ENCODE data around the gene SPINT1. TPM values are rescaled to one million over a fixed set of nuclear protein-coding genes. Genes with fewer than 3 reads are reported as not detected.

Gene SPINT1, protein sequence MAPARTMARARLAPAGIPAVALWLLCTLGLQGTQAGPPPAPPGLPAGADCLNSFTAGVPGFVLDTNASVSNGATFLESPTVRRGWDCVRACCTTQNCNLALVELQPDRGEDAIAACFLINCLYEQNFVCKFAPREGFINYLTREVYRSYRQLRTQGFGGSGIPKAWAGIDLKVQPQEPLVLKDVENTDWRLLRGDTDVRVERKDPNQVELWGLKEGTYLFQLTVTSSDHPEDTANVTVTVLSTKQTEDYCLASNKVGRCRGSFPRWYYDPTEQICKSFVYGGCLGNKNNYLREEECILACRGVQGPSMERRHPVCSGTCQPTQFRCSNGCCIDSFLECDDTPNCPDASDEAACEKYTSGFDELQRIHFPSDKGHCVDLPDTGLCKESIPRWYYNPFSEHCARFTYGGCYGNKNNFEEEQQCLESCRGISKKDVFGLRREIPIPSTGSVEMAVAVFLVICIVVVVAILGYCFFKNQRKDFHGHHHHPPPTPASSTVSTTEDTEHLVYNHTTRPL
- total RNA-seq, result under 1 TPM; 0.19 to 0.54 (median 0.24) TPM
- polyA plus RNA-seq, result under 1 TPM; 0.03 to 0.19 (median 0.17) TPM
- long read RNA-seq, donor 1, result 0 reads
- long read RNA-seq, donor 2, result 0 reads

DNA sequence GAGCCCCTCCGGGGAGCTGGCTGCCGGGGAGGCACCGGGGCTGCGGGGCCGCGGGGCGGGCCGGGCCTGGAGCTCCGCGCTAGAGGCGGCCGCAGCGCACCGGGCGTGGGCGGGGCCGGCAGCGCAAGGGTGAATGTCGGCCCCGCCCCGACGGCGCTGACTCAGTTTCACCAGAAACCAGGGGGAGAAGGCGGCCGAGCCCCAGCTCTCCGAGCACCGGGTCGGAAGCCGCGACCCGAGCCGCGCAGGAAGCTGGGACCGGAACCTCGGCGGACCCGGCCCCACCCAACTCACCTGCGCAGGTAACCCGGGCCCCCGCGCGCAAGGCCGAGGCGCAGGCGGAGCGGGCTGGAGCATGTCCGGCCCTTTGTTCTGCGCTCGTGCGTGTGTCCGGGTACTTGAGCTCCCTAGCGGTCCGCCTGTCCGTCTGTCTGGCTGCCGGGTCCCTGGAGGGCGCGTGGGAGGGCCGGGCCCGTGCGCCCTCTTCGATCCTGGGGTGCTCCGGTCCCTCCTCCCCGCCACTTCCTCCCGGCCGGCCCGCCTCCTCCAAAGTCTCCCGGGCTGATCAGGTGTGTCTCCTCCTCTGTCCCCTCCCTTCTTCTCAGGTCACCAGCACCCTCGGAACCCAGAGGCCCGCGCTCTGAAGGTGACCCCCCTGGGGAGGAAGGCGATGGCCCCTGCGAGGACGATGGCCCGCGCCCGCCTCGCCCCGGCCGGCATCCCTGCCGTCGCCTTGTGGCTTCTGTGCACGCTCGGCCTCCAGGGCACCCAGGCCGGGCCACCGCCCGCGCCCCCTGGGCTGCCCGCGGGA, at the start of gene SPINT1:
Gene SPINT1 (plus strand): TSS at position 164 of the 811 bp plus-strand sequence. CDS start 507 bp downstream, at position 671.
- whole genome bisulfite sequencing, 3 donors, result 1% methylated on average over 55 to 89 of the region's 89 CpGs

GRCh38 chr15:40796041-40796440, 47.8 kb upstream of the SPINT1 start:
- 72 to 80% (median 76%) methylated on average over 2 of the region's 2 CpGs for WGBS, 3 donors
- ATAC-seq, result no peak
- intact Hi-C loops (cut with DNase I), result no loop called here
- H3K9me3 ChIP-seq, result no peaks in the 10 kb centered on the region
- no peak for DNase-seq
- peaks cover 14% of the 10 kb centered on the region for H3K4me1 ChIP-seq
- no peaks in the 10 kb centered on the region for H3K27me3 ChIP-seq (ENCODE audit: insufficient read depth in 3 of 3, low read length in 2 of 3)
- no peak overlapping the region for H3K4me3 ChIP-seq
- TF ChIP-seq, protein P1, sequence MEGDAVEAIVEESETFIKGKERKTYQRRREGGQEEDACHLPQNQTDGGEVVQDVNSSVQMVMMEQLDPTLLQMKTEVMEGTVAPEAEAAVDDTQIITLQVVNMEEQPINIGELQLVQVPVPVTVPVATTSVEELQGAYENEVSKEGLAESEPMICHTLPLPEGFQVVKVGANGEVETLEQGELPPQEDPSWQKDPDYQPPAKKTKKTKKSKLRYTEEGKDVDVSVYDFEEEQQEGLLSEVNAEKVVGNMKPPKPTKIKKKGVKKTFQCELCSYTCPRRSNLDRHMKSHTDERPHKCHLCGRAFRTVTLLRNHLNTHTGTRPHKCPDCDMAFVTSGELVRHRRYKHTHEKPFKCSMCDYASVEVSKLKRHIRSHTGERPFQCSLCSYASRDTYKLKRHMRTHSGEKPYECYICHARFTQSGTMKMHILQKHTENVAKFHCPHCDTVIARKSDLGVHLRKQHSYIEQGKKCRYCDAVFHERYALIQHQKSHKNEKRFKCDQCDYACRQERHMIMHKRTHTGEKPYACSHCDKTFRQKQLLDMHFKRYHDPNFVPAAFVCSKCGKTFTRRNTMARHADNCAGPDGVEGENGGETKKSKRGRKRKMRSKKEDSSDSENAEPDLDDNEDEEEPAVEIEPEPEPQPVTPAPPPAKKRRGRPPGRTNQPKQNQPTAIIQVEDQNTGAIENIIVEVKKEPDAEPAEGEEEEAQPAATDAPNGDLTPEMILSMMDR (IDR thresholded peaks at IDR 0.05), result no peak
- H3K36me3 ChIP-seq (ENCODE audit: insufficient read depth in 1 of 2, low read depth in 1 of 2), result peaks cover 2 to 11% of the 10 kb centered on the region in 2 donors
- H3K27ac ChIP-seq, result no peak overlapping the region

More for the DNA sequence above, at the start of gene SPINT1:
- no peak within 1 kb of the TSS for H3K27ac ChIP-seq
- peaks cover 8% of the 10 kb centered on the region for H3K4me1 ChIP-seq
- peak within 1 kb of the TSS; percentile 58 for H3K4me3 ChIP-seq
- TF ChIP-seq, protein P1 (IDR thresholded peaks at IDR 0.05), result no peak
- peaks cover 0 to 51% (median 22%) of the 10 kb centered on the region in 3 donors for H3K27me3 ChIP-seq (ENCODE audit: insufficient read depth in 3 of 3, low read length in 2 of 3)
- DNase-seq (no peak), ATAC-seq (peak in 3 of 4 donors; percentile 22 to 38 (median 38))
- H3K36me3 ChIP-seq (ENCODE audit: insufficient read depth in 1 of 2, low read depth in 1 of 2), result no peaks in the 10 kb centered on the region
- no peaks in the 10 kb centered on the region for H3K9me3 ChIP-seq
- intact Hi-C loops (cut with DNase I), result loop anchor here (10.0 kb wide), 1 partner anchor 59 kb away; no protein-coding TSS in a partner anchor

DNA sequence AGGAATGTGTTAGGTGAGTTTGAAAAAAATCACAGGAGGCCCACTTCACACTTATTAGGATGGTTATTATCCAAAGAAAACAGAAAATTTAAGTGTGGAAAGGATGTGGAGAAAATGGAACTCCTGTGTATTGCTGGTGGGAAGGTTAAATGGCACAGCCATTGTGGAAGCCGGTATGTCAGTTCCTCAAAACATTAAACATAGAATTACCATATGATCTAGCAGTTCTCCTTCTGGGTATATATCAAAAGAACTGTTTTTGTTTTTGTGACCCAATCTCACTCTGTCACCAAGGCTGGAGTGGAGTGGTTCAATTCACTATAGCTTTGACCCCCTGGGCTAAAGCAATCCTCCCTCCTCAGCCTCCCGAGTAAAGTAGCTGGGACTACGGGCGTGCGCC, 47.3 kb upstream of the SPINT1 start:
- peak in 1 of 2 donors; percentile 3 for DNase-seq
- Histone ChIP-seq H3K4me1 (peaks cover 14% of the 10 kb centered on the region), H3K27ac (peak overlapping the region; percentile 9), H3K4me3 (no peak overlapping the region), H3K27me3 (ENCODE audit: insufficient read depth in 3 of 3, low read length in 2 of 3) (no peaks in the 10 kb centered on the region), H3K36me3 (ENCODE audit: insufficient read depth in 1 of 2, low read depth in 1 of 2) (peaks cover 4 to 12% of the 10 kb centered on the region in 2 donors), H3K9me3 (no peaks in the 10 kb centered on the region)
- intact Hi-C loops (cut with DNase I), result no loop called here
- TF ChIP-seq, protein P1 (IDR thresholded peaks at IDR 0.05), result no peak
- 93 to 96% (median 96%) methylated on average over 5 of the region's 5 CpGs for WGBS, 3 donors
- ATAC-seq, result no peak

GRCh38 chr15:40799523-40799922, 44.3 kb upstream of the SPINT1 start:
- 77 to 83% (median 83%) methylated on average over 3 of the region's 3 CpGs for WGBS, 3 donors
- TF ChIP-seq, protein P1 (IDR thresholded peaks at IDR 0.05), result no peak
- peaks cover 19% of the 10 kb centered on the region for H3K4me1 ChIP-seq
- intact Hi-C loops (cut with DNase I), result no loop called here
- peaks cover 6 to 9% of the 10 kb centered on the region in 2 donors for H3K36me3 ChIP-seq (ENCODE audit: insufficient read depth in 1 of 2, low read depth in 1 of 2)
- no peaks in the 10 kb centered on the region for H3K27me3 ChIP-seq (ENCODE audit: insufficient read depth in 3 of 3, low read length in 2 of 3)
- no peak overlapping the region for H3K4me3 ChIP-seq
- ATAC-seq (peak in 1 of 4 donors; percentile 44), DNase-seq (peak in 1 of 2 donors; percentile 4)
- H3K27ac ChIP-seq, result no peak overlapping the region
- H3K9me3 ChIP-seq, result no peaks in the 10 kb centered on the region

Data from psoas muscle (tissue), 8 donors.